Keratinocyte (primary cell): ENCODE measurements around the gene ZNF646.

ENCODE experiments used
- CTCF ChIP-seq, 3 experiments: IDR thresholded peaks in 1 of 3; conservative IDR thresholded peaks in 1 of 3; optimal IDR thresholded peaks in 1 of 3; 2 replicates in 2 of 3; 3 replicates in 1 of 3; pipeline versions ENCODE3 to v1.5.1; 2011; ENCODE audit warnings: low read length in 3 of 3, mild to moderate bottlenecking in 3 of 3, moderate library complexity in 2 of 3, control low read depth in 1 of 3, inconsistent platforms in 1 of 3; ENCODE audit not compliant: insufficient read depth in 2 of 3; ENCODE audit errors: extremely low read depth in 1 of 3
- EZH2 ChIP-seq: IDR thresholded peaks from one replicate; pipeline ENCODE4 v1.6.1; 2012; ENCODE audit warnings: inconsistent platforms, mild to moderate bottlenecking, low read length, moderate library complexity

GRCh38 chr16:31086629-31086906 lies 12.3 kb downstream of the ZNF646 start:
- TF ChIP-seq CTCF (optimal IDR thresholded peaks at IDR 0.05 in 1 of 3, IDR thresholded peaks at IDR 0.05 in 1 of 3, conservative IDR thresholded peaks at IDR 0.05 in 1 of 3; ENCODE audit: extremely low read depth in 1 of 3, insufficient read depth in 2 of 3, low read length in 3 of 3) (no peak), EZH2 (no peak)
